Ascending aorta (tissue), 2 donors: ENCODE data around the gene COPS4. TPM values are rescaled to one million over a fixed set of nuclear protein-coding genes. Genes with fewer than 3 reads are reported as not detected.
"Not testable (repeated sequence)": the region's sequence is repeated elsewhere in the genome, so short reads cannot be mapped to it uniquely, and the experiment has no call there.

Experiments used
- DNase-seq, 2 donors: peaks; one replicate each; pipeline ENCODE4 v3.0.0-alpha.2; 2019; ENCODE audit warnings: low spot score in 2 of 2
- H3K27ac ChIP-seq, 2 donors: fragments of 200-600 bp; sonication (generic); one replicate each; pipeline ENCODE4 v1.5.1; 2016 to 2017; ENCODE audit warnings: mild to moderate bottlenecking in 1 of 2
- H3K27me3 ChIP-seq: fragments of 200-600 bp; sonication (generic); one replicate; pipeline ENCODE4 v1.5.1; 2017
- H3K36me3 ChIP-seq, 2 donors: fragments of 200-600 bp; sonication (generic); one replicate each; pipeline ENCODE4 v1.5.1; 2016
- H3K4me1 ChIP-seq, 2 donors: fragments of 200-600 bp; sonication (generic); one replicate each; pipeline ENCODE4 v1.5.1; 2016 to 2017; ENCODE audit warnings: mild to moderate bottlenecking in 1 of 2
- H3K4me3 ChIP-seq, 2 donors: fragments of 200-600 bp; sonication (generic); one replicate each; pipeline ENCODE4 v1.5.1; 2016 to 2017; ENCODE audit warnings: mild to moderate bottlenecking in 1 of 2
- H3K9me3 ChIP-seq, 2 donors: fragments of 200-600 bp; sonication (generic); one replicate each; pipeline ENCODE4 v1.5.1; 2016
- CTCF ChIP-seq, 3 experiments: fragments of 200-600 bp in 2 of 3; fragments of 450-650 bp in 1 of 3; sonication (generic) in 2 of 3; IDR thresholded peaks; one replicate each; pipeline ENCODE4 v1.5.1; 2016 to 2019; ENCODE audit warnings: antibody characterized with exemption in 3 of 3, mild to moderate bottlenecking in 1 of 3, moderate library complexity in 1 of 3
- intact Hi-C: fragments of 100-400 bp; cut with DNase I; formaldehyde crosslinking; loops from one replicate; pipeline ENCODE4 v1.15.1; 2023
- total RNA-seq: library from RNA; depleted of rRNA; stranded (reverse); fragments of >200 nt; gene quantifications from one replicate; pipeline ENCODE4 v1.1.0, GENCODE V29; 2016

The COPS4 gene
- total RNA-seq, 1 donor from 2014 or later: 83.5 TPM

- Histone ChIP-seq H3K36me3 (no peaks in the 10 kb centered on the region), H3K9me3 (no peaks in the 10 kb centered on the region), H3K27me3 (no peaks in the 10 kb centered on the region), H3K4me3 (no peak overlapping the region), H3K27ac (no peak overlapping the region), H3K4me1 (no peaks in the 10 kb centered on the region)
- intact Hi-C loops: no loop called here
- no peak for DNase-seq
- TF ChIP-seq CTCF (IDR thresholded peaks at IDR 0.05): no peak
Observed at GRCh38 chr4:83107631-83108030, 72.6 kb downstream of the COPS4 start.

- TF ChIP-seq CTCF (IDR thresholded peaks at IDR 0.05): no peak
- H3K36me3 ChIP-seq: no peaks in the 10 kb centered on the region
- intact Hi-C loops: no loop called here
- H3K4me1 ChIP-seq: no peaks in the 10 kb centered on the region
- no peaks in the 10 kb centered on the region for H3K27me3 ChIP-seq
- H3K27ac ChIP-seq: no peak overlapping the region
- no peak for DNase-seq
- H3K9me3 ChIP-seq: no peaks in the 10 kb centered on the region
- no peak overlapping the region for H3K4me3 ChIP-seq
Observed at GRCh38 chr4:83108101-83108861, 73.3 kb downstream of the COPS4 start.

- H3K9me3 ChIP-seq: no peaks in the 10 kb centered on the region
- DNase-seq: no peak
- intact Hi-C loops: no loop called here
- no peak for TF ChIP-seq CTCF (IDR thresholded peaks at IDR 0.05)
- H3K36me3 ChIP-seq: no peaks in the 10 kb centered on the region
- no peaks in the 10 kb centered on the region for H3K27me3 ChIP-seq
- H3K4me3 ChIP-seq: peak overlapping the region; percentile 79 to 80
- H3K27ac ChIP-seq: peak overlapping the region in 1 of 2 donors; percentile 8
- no peaks in the 10 kb centered on the region for H3K4me1 ChIP-seq
Observed at GRCh38 chr4:83109480-83110222, 74.7 kb downstream of the COPS4 start.

GRCh38 chr4:83110223-83110945 lies 75.4 kb downstream of the COPS4 start:
- TF ChIP-seq CTCF (IDR thresholded peaks at IDR 0.05): peak in 2 of 3 experiments; percentile 32 to 62
- H3K36me3 ChIP-seq: no peaks in the 10 kb centered on the region
- intact Hi-C loops: no loop called here
- no peaks in the 10 kb centered on the region for H3K4me1 ChIP-seq
- peak; percentile 23 to 90 for DNase-seq
- peak overlapping the region in 1 of 2 donors; percentile 8 for H3K27ac ChIP-seq
- H3K27me3 ChIP-seq: no peaks in the 10 kb centered on the region
- no peaks in the 10 kb centered on the region for H3K9me3 ChIP-seq
- peak overlapping the region; percentile 79 to 80 for H3K4me3 ChIP-seq

GRCh38 chr4:83110970-83111750 lies 76.2 kb downstream of the COPS4 start:
- intact Hi-C loops: no loop called here
- H3K36me3 ChIP-seq: no peaks in the 10 kb centered on the region
- H3K27ac ChIP-seq: no peak overlapping the region
- peak overlapping the region in 1 of 2 donors; percentile 79 for H3K4me3 ChIP-seq
- DNase-seq: no peak
- no peaks in the 10 kb centered on the region for H3K27me3 ChIP-seq
- TF ChIP-seq CTCF (IDR thresholded peaks at IDR 0.05): no peak
- H3K9me3 ChIP-seq: no peaks in the 10 kb centered on the region
- no peaks in the 10 kb centered on the region for H3K4me1 ChIP-seq

- H3K9me3 ChIP-seq, DNase-seq, H3K4me1 ChIP-seq, H3K4me3 ChIP-seq, H3K27ac ChIP-seq, intact Hi-C loops, H3K36me3 ChIP-seq, H3K27me3 ChIP-seq: not testable (repeated sequence)
Observed at GRCh38 chr4:83111751-83112141, 76.8 kb downstream of the COPS4 start.
